GM21723 (cell line): ENCODE data around the gene PRSS53.
A peak's percentile ranks its signal among the peaks of the same experiment; 100 is the strongest.

ENCODE experiments used
- ATAC-seq: cut with Tn5 transposase; IDR thresholded peaks from one replicate; pipeline ENCODE4 v1.9.1; 2021; ENCODE audit warnings: mild to moderate bottlenecking, moderate library complexity; ENCODE audit not compliant: unreplicated experiment

The PRSS53 gene

DNA sequence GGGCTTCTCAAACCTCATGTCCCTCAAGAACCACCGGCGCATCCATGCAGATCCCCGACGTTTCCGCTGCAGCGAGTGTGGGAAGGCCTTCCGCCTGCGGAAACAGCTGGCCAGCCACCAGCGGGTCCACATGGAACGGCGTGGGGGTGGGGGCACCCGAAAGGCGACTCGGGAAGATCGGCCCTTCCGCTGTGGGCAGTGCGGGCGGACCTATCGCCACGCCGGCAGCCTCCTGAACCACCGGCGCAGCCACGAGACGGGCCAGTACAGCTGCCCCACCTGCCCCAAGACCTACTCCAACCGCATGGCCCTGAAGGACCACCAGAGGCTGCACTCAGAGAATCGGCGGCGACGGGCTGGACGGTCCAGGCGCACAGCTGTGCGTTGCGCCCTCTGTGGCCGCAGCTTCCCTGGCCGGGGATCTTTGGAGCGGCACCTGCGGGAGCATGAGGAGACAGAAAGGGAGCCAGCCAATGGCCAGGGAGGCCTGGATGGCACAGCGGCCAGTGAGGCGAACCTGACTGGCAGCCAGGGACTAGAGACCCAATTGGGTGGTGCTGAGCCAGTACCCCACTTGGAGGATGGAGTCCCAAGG is 8.6 kb downstream of the PRSS53 start:
- no peak for ATAC-seq

- no peak for ATAC-seq
These were observed 9.3 kb downstream of the PRSS53 start for GRCh38 chr16:31079342-31079944.

- no peak for ATAC-seq
These were observed 10.0 kb downstream of the PRSS53 start for GRCh38 chr16:31078597-31079341.

DNA sequence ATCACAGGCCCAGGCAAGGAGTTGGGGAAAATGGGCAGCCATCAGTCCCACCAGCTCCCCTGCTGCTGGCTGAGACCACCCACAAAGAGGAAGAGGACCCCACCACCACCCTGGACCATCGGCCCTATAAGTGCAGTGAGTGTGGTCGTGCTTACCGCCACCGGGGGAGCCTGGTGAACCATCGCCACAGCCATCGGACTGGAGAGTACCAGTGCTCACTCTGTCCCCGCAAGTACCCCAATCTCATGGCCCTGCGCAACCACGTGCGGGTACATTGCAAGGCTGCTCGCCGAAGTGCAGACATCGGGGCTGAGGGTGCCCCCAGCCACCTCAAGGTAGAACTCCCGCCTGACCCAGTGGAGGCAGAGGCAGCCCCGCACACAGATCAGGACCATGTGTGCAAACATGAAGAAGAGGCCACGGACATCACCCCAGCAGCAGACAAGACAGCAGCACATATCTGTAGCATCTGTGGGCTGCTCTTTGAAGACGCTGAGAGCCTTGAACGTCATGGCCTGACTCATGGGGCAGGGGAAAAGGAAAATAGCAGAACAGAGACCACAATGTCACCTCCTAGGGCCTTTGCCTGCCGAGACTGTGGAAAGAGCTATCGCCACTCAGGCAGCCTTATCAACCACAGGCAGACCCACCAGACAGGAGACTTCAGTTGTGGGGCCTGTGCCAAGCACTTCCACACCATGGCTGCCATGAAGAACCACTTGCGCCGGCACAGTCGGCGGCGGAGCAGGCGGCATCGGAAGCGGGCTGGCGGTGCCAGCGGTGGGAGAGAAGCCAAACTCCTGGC is 10.9 kb downstream of the PRSS53 start:
- no peak for ATAC-seq

DNA sequence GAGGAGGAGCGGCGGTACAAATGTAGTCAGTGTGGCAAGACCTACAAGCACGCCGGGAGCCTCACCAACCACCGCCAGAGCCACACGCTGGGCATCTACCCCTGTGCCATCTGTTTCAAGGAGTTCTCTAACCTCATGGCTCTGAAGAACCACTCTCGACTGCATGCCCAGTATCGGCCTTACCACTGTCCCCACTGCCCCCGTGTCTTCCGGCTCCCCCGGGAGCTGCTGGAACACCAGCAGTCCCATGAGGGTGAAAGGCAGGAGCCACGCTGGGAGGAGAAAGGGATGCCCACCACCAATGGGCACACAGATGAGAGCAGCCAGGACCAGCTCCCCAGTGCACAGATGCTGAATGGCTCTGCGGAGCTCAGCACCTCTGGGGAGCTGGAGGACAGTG is 11.7 kb downstream of the PRSS53 start:
- no peak for ATAC-seq

GRCh38 chr16:31076319-31076718 is 12.4 kb downstream of the PRSS53 start:
- ATAC-seq: no peak

DNA sequence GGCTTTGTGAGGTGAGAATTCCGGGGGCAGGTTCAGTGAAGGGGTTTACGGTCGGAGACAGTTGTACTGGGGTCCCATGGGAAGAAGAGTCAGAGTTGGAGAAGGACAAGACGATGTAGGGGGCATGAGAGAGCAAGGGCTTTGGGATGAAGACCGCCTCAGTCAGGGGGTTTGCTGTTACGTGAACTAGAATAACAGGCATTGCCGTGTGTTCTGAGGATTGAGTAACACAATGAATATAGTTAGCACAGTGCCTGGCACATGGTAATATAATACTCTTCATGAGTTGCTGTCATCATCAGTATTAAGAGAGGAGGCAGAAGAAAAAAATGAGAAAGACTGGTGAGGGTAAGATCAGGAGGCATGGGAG is 13.9 kb downstream of the PRSS53 start:
- ATAC-seq: no peak

DNA sequence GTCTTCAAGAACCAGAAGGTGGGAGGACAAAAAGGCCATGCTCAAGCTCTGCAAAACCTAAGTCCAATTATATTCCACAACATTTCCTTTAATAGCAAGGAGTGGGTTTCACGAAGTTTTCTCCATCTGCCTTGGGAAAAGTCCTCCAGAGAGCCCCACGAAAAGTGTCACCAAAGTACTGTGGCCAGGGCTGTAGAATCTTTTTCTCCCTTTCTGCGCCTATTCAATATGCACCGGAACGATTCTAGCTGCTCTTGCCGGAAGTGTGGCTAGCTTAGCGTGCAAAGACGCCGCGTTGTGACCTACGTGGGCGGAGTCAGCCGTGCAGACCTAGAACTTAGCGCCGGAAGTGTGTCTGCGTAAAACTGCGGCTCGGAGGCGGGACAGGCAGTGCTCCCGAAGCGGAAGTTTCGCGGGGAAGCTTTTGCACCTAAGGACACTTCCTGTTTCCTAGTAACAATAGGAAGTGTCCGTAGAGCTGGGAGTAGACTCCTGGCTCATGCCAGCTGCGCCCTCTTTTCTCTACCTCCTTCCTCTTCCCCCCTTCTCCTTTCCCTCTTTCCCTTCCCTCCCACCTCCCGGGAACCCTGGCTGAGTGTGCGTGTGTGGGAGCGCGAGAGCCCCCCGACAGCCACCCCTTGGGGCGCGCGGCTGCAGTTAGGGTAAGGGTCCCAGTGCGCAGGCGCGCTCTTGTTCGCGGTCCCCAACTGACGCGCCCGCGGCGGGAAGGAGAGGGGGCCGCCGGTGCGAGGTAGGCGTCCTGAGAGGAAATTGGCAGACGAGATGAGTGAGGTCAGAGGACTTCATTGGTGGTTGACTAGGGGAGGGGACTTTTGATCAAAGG is 14.6 kb downstream of the PRSS53 start, which contains the start of the genes ZNF646 and ZNF668:
Gene ZNF646, plus strand, starts transcription at position 453 of the 844 bp plus-strand sequence. CDS start 1,903 bp downstream, outside the sequence.
Gene ZNF668, minus strand, starts transcription at position 271 of the 844 bp plus-strand sequence. CDS start 9,781 bp downstream, outside the sequence.
- peak; percentile 78 for ATAC-seq

DNA sequence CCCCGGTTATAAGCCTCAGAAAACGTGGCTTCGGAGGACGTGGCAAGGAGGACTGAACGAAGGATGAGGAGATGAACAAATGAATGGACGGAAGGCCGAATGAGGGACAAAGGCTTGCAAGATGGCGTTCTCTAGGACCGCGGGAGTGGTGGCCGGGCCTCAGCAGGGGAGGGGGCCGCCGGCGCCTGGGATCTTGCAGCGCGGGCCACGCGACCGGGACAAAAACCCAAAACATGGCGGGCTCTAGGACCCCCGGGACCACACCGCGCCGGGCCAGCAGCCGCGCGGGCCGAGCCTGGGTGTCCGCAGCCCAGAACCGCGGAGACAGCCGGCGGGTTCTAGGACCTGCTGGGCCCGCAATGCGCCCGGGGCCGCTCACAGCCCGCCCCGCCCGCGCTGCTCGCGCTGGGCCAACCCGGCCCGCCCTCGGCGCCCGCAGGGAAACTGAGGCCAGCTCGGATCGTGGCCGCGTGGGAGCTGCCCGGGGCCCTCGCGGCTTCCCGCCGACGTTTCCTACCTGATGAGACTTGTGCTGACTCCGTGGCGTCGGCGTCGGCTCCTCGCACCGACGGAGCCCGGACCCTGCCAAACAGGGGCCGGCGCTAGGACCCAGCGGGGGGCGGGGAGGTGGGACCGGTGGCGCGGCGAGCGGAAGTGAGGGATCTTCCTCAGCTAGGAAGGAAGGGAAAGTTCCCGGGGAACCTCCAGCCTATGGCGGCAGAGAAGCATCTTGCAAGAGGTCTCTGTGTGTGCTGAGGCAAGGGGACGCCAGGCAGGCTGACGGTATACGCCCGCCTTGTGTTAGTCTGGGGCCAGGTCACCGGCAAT is 15.4 kb downstream of the PRSS53 start:
- ATAC-seq: peak; percentile 58

DNA sequence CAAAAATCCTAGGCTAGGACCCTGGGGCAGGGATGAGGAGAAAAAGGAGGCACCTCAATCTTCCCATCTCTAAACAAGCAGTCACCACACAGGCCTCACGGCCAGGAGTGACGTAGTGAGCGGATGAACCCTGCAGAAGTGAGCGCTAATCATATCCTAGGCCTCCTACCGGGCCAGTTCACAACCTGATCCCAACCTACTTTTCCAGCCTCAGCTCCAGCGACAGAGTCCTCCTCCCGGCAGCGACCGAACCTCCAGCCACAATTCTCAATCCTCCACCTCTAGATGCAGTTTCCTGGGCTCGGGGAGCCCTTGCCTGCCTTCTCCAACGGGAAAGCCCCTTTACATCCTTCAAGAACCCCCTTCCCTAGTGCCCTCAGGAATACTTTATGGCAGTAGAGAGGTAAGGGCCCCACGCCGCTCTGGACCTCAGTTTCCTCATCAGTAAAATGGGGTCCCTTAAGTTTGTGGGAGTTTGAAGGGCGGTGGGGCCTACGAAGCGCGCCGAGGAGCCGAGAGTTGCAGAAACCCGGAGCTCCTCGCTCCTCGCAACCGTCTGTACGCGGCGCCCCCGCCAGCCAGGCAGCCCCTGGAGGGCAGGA is 16.1 kb downstream of the PRSS53 start:
- ATAC-seq: peak; percentile 1

GRCh38 chr16:31071861-31072260 is 16.9 kb downstream of the PRSS53 start:
- no peak for ATAC-seq

DNA sequence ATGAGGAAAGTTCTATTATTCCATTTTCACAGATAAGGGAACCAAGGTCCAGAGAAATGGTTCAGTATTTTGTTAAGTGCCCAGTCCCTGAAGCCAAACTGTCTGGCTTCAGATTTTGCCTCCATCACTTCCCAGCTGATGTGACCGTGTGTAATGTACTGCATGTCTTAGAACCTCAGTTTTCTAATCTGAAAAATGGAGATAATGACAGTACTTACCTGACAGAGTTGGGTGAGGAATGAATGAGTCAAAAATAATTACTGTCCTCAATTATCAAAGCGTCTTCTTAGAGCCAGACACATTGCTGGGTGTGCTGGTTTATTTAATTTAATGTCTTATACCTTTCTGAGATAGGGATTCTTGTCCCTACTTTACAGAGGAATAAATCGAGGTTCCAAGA is 21.4 kb downstream of the PRSS53 start:
- ATAC-seq: no peak

- ATAC-seq: no peak
These were observed 23.8 kb downstream of the PRSS53 start for GRCh38 chr16:31064882-31065461.

DNA sequence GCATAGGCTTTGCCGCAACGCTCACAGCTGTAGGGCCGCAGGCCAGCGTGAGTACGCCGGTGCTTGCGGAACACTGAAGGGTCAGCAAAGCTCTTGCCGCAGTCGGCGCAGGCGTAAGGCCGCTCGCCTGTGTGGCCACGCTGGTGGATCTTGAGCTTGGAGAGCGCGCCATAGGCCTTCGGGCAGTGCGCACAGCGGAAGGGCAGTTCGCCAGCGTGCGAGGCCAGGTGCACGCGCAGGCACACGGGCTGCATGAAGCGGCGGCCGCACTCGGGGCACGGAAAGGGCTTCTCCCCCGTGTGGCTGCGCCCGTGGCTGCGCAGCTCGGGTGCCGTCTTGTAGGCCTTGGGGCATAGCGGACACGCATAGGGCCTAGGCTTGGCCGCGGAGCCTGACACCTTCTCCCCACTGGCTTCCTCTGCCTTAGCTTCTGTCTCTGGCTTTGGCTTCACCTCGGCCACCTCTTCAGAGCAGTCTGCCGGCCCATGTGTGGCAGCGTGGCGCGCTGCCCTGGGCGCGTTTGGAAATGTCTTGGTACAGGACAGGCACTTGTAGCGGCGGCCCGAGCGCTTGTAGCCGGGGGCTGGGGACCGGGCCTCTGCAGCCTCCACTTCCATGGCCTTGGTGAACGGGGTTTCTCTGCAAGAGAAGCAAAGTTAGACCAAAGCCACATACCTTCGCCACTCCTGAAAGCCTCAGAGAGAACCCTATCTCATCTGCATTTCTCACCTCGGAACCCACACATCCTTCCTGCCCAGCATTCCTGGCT is 24.7 kb downstream of the PRSS53 start:
- ATAC-seq: no peak

DNA sequence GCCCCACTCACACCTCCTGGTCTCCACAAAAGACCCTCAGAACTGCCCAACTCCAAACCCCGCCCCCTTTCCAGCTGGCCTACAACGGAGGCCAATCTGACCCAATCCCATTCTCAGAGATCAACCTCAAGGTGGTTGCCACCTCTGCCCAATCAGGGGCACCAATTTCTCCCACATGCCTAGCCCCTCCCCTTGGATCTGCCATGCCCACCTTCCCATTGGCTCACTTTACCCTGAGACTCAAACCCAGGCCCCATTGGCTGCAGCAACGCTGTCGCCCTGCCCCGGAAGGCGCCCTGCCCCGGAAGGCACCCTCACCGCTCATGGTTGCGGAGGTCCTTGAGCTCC is 25.3 kb downstream of the PRSS53 start:
- ATAC-seq: no peak

DNA sequence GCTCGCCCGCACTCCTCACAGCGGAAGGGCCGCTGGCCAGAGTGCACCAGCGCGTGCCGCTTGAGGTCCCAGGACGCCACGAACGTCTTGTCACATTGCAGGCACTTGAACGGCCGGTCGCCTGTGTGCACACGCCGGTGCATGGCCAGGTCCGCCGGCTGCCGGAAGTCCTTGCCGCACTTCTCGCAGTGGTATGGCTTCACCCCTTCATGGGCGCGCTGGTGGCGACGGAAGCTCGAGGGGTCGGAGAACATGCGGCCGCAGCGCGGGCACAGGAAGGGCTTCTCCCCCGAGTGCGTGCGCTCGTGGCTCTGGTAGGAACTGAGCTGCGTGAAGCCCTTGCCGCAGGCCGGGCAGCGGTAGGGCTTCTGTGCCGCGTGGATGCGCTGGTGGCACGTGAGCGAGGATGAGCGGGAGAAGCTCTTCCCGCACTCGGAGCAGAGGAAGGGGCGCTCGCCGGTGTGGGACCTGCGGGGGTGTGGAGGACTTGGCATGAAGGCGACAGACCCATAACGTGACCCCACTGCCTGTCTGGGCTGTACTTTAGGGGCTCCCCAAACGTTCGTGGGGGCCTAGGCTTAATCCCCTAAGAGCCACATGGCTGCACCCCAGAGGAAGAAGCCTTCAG is 26.8 kb downstream of the PRSS53 start:
- no peak for ATAC-seq

DNA sequence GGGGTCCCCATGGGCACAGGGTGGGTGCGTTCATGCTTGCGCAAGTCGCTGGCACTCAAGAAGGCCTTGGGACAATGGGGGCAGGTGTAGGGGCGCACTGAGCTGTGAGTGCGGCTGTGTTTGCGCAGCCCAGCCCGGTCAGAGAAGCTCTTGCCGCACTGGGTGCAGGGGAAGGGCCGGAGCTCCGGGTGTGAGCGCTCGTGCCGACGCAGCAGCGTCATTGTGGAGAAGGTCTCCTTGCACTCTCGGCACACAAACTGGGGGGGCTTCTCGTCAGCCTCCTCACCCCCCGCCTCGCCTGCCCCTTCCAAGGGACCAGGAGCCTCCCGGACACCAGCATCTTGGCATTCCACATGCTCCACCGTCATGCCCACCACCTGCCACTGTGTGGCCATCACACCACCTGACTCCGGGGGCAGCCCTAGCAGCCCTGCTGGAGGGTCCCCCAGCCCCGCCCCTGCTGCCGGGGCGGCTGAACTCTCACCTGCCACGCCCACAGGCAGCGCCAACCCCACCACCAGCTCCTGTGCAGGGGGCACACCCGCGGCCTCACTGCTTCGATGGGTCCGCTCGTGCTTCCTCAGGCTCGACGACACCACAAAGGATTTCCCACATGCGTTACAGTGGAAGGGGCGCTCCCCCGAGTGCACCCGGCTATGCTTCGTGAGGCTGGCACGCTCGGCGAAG is 27.5 kb downstream of the PRSS53 start:
- no peak for ATAC-seq
